Colonic mucosa (tissue), 4 donors: ENCODE results near the gene LRRC73. TPM values are rescaled to one million over a fixed set of nuclear protein-coding genes. Genes with fewer than 3 reads are reported as not detected.
"Not testable (repeated sequence)": the region's sequence is repeated elsewhere in the genome, so short reads cannot be mapped to it uniquely, and the experiment has no call there.

Source experiments
- DNase-seq: peaks from one replicate; pipeline ENCODE4 v3.0.0-alpha.2; 2020
- H3K27ac ChIP-seq: fragments of 200-600 bp; one replicate; pipeline ENCODE4 v1.8.0; 2021
- H3K27me3 ChIP-seq: fragments of 200-600 bp; one replicate; pipeline ENCODE4 v1.8.0; 2021
- H3K36me3 ChIP-seq: fragments of 200-600 bp; one replicate; pipeline ENCODE4 v1.8.0; 2021
- H3K4me1 ChIP-seq: fragments of 200-600 bp; one replicate; pipeline ENCODE4 v1.8.0; 2021; ENCODE audit warnings: mild to moderate bottlenecking
- H3K4me3 ChIP-seq: fragments of 200-600 bp; one replicate; pipeline ENCODE4 v1.8.0; 2021
- H3K9ac ChIP-seq, 2 donors: one replicate each; pipeline ENCODE4 v1.7.0; 2013; ENCODE audit warnings: control low read depth in 2 of 2, low read depth in 2 of 2, low read length in 2 of 2
- H3K9me3 ChIP-seq: fragments of 200-600 bp; one replicate; pipeline ENCODE4 v1.8.0; 2021
- CTCF ChIP-seq: fragments of 200-600 bp; IDR thresholded peaks from one replicate; pipeline ENCODE4 v1.8.0; 2022; ENCODE audit warnings: antibody characterized with exemption, mild to moderate bottlenecking
- intact Hi-C: fragments of 100-400 bp; cut with DNase I; formaldehyde crosslinking; loops from one replicate; pipeline ENCODE4 v1.14.1; 2022
- total RNA-seq, 2 donors: library from RNA; stranded (reverse); fragmentation: NEBNext Ultra II Directional in 1 of 2; extraction: Animal tissue kit (Norgen Biotek cat#: 25700) in 1 of 2; gene quantifications; one replicate each; pipeline ENCODE4 v1.2.1, GENCODE V29; 2021
- donor health status: healthy.
- donor health status: DM: no; HTN: no; CAD: no.
- donor health status: DM: no; HTN: no; CAD: no.

Gene LRRC73
- total RNA-seq, 2 donors from 2014 or later, result 0.77 to 1.1 TPM

GRCh38 chr6:43465948-43466347, 44.2 kb downstream of the LRRC73 start:
- TF ChIP-seq CTCF, result no peak
- H3K27ac ChIP-seq, result no peak overlapping the region
- no peaks in the 10 kb centered on the region for H3K27me3 ChIP-seq
- H3K4me1 ChIP-seq, result no peaks in the 10 kb centered on the region
- H3K36me3 ChIP-seq, result no peaks in the 10 kb centered on the region
- H3K9ac ChIP-seq, result no peak overlapping the region
- intact Hi-C loops, result no loop called here
- H3K4me3 ChIP-seq, result no peak overlapping the region
- no peak for DNase-seq
- no peaks in the 10 kb centered on the region for H3K9me3 ChIP-seq

GRCh38 chr6:43464337-43464736, 45.8 kb downstream of the LRRC73 start:
- Histone ChIP-seq H3K4me1 (no peaks in the 10 kb centered on the region), H3K9ac (no peak overlapping the region), H3K27ac (no peak overlapping the region), H3K4me3 (no peak overlapping the region), H3K27me3 (no peaks in the 10 kb centered on the region), H3K36me3 (no peaks in the 10 kb centered on the region), H3K9me3 (no peaks in the 10 kb centered on the region)
- intact Hi-C loops, result no loop called here
- DNase-seq, result no peak
- TF ChIP-seq CTCF, result no peak

- H3K27ac ChIP-seq, result no peak overlapping the region
- no peak overlapping the region for H3K4me3 ChIP-seq
- no peak for DNase-seq
- H3K36me3 ChIP-seq, result no peaks in the 10 kb centered on the region
- no peak overlapping the region for H3K9ac ChIP-seq
- no peaks in the 10 kb centered on the region for H3K27me3 ChIP-seq
- H3K4me1 ChIP-seq, result no peaks in the 10 kb centered on the region
- intact Hi-C loops, result no loop called here
- no peaks in the 10 kb centered on the region for H3K9me3 ChIP-seq
- no peak for TF ChIP-seq CTCF
These were observed 48.2 kb downstream of the LRRC73 start for GRCh38 chr6:43461936-43462335.

- no peak for TF ChIP-seq CTCF
- Histone ChIP-seq H3K36me3 (no peaks in the 10 kb centered on the region), H3K4me3 (no peak overlapping the region), H3K9me3 (no peaks in the 10 kb centered on the region), H3K4me1 (peaks cover 5% of the 10 kb centered on the region), H3K9ac (no peak overlapping the region), H3K27ac (no peak overlapping the region), H3K27me3 (peaks cover 11% of the 10 kb centered on the region)
- intact Hi-C loops, result no loop called here
- no peak for DNase-seq
These were observed 50.1 kb downstream of the LRRC73 start for GRCh38 chr6:43460032-43460431.

GRCh38 chr6:43459535-43459934, 50.6 kb downstream of the LRRC73 start:
- no peak overlapping the region for H3K4me3 ChIP-seq
- H3K9me3 ChIP-seq, result no peaks in the 10 kb centered on the region
- no peak overlapping the region for H3K9ac ChIP-seq
- H3K4me1 ChIP-seq, result peaks cover 5% of the 10 kb centered on the region
- no peaks in the 10 kb centered on the region for H3K36me3 ChIP-seq
- no peak for TF ChIP-seq CTCF
- no peak for DNase-seq
- intact Hi-C loops, result no loop called here
- H3K27ac ChIP-seq, result no peak overlapping the region
- peaks cover 13% of the 10 kb centered on the region for H3K27me3 ChIP-seq

- H3K9ac ChIP-seq, H3K4me1 ChIP-seq, H3K36me3 ChIP-seq, H3K9me3 ChIP-seq, H3K27ac ChIP-seq, H3K4me3 ChIP-seq, DNase-seq, intact Hi-C loops: not testable (repeated sequence)
- H3K27me3 ChIP-seq, result peaks cover 13% of the 10 kb centered on the region
These were observed 52.0 kb downstream of the LRRC73 start for GRCh38 chr6:43458154-43458553.
